AG08395 (cell line): ENCODE results near the gene AKT3.

Source experiments
- DNase-seq: peaks from one replicate; pipeline ENCODE4 v3.0.0; 2012; ENCODE audit warnings: mixed read lengths, low spot score

The AKT3 gene

DNA sequence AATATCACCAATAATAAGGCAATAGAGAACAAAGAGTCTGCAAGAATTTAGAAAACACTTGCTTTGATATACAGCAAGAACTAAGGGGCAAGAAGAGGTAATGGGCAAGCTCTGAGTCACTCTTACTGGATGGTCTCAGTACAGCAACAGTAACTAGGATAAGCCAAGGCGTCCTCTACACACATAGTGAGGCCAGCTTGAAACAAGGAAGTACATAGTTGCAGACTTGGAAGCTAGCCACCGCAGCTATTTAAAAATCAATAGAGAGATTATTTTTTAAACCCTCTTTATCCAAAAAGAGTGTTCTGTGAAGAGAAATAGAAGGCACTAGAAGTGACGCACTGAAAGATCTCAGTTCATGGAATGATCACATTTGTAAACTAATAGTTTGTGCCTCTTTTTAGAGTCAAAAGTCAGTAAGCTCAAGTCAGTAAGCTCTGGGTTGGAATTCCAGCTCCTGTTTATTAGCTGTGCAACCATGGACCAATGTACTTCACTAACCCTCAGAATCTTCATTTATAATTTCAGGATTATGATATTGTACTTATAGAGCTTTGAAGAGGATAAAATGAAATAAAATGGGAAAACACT, 118.6 kb downstream of the AKT3 start:
- no peak for DNase-seq

DNA sequence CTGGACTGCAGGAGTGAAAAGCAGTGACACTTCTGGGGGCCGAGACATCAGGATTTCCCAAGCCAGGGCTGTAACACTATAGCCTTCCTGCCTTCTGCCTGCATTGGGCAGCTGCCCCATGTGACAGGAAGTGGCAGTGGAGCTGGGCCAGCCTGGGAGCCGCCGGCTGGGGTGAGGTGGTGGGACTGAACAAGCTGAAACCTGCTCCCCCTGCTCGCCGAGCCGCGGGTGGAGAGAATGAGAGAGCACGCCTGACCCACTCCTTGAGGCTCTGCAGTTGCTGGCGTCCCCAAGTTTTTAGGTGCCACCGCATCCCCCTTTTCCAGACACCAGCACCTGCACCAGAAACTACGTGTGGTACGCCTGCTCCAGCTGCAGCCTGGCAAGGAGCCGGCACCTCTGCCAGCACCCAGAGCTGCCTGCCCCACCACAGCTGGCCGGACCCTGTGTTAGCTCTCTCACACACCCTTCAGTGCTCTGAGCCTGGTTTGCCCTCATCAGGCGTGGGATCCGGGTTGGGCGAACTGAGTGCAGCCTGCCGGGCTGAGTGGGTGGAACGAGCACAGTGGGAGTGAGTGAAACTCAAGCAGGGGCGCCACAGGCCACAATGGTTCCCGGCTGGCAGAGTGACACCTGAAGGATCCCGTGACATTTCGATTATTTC, 119.4 kb downstream of the AKT3 start:
- no peak for DNase-seq

GRCh38 chr1:243729956-243730355, 120.1 kb downstream of the AKT3 start:
- no peak for DNase-seq

GRCh38 chr1:243727503-243728203, 122.4 kb downstream of the AKT3 start:
- no peak for DNase-seq

GRCh38 chr1:243726806-243727502, 123.1 kb downstream of the AKT3 start:
- DNase-seq = no peak

DNA sequence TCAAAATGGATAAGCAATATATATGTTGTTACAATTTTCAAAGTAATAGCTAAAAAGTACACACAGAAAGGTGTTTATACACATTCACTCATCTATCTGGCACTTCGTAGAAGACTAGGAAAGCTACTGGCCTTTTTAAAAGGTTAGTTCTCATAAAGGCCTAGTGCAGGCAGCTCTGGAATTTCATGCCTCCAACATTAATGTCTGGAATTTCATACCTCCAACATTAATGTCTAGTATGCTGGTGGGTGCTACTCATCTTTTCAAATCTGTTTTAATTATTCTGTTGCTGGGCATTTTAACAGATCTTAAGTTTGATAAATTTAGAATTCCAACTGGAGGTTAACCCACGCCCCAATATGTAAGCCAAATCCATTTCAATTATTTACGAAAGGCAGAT, 124.2 kb downstream of the AKT3 start:
- DNase-seq = no peak

DNA sequence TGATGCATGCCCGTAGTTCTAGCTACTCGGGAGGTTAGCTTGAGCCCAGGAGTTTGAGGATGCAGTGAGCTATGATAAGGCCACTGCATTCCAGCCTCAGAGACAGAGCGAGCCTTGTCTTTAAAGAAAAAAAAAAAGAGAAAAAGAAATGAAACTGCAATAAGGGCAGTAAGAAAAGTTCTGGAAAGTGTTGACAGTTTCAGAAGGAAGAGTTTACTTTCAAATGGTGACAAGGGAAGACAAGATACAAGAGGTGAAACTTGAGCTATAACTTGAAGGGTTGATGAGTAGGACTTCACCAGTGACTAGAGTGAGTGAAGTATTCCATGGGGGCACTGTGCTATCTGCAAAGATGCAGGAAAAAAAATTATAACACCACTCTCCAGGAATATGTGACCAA, 125.0 kb downstream of the AKT3 start:
- DNase-seq = no peak

DNA sequence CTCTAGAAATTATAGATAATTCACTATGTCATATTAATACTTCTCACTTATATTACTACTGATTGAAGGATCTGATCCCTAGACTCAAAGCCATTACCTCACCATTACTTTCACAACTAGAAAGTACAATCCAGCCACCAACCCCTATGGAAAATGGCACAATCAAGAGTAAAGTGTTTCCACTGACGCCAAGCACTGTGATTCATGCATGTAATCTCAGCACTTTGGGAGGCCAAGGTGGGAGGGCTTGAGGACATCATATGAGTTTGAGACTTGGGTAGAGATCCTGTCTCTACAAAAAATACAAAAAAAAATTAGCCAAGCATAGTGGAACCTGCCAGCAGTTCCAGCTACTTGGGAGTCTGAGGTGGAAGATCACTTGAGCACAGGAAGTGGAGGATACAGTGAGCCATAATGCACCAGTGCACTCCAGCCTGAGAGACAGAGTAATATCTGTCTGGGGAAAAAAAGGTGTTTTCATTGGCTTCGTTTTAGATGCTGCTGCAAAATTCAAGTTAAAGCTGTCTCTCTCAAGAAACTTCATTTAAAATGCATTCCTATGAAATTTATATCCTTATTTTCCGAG, 126.5 kb downstream of the AKT3 start:
- no peak for DNase-seq

- DNase-seq = no peak
These were observed 127.0 kb downstream of the AKT3 start for GRCh38 chr1:243723050-243723449.

DNA sequence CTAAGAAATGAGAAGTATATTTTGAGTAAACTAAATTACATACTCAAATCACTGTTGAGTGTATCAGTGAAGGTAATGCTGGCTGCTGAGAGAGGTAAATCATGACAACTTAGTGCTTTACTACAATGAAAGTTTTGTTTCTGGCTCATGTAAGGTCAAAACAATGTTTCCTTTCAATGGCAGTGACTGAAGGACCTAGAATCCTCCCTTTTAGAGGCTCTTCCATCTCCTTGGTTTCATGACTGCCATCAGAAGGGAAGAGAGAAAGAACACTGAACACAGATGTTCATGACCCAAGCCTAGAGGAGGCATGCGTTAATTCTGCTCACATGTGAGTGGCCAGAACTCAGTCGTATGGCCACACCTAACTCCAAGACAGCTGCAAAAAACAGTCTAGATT, 130.6 kb downstream of the AKT3 start:
- DNase-seq = no peak

GRCh38 chr1:243718893-243719292, 131.2 kb downstream of the AKT3 start:
- peak; percentile 59 for DNase-seq

- no peak for DNase-seq
These were observed 132.0 kb downstream of the AKT3 start for GRCh38 chr1:243718022-243718421.

- DNase-seq = no peak
These were observed 133.1 kb downstream of the AKT3 start for GRCh38 chr1:243716906-243717305.

- DNase-seq = peak; percentile 32
These were observed 134.8 kb downstream of the AKT3 start for GRCh38 chr1:243715285-243715684.

GRCh38 chr1:243713470-243714186, 136.4 kb downstream of the AKT3 start:
- peak; percentile 26 for DNase-seq

- no peak for DNase-seq
These were observed 137.1 kb downstream of the AKT3 start for GRCh38 chr1:243712941-243713340.

GRCh38 chr1:243712242-243712641, 137.8 kb downstream of the AKT3 start:
- no peak for DNase-seq

DNA sequence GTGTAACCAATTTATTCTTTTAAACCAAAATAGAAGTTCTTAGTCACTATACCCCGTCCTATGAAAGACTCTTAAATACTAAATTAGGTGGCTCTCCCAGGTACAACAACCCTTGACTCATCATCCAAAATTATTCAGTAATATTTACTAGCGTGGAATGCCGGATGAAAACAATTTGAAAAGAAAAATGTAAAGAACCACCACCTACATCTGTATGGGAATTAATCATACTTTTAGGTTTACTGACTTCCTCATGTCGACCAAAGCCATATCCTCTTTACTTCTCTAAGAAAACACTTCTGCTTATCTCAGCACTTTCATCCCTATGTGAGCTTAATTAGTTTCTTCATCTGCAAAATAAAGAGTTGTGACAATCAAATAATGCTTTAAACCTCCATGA, 139.6 kb downstream of the AKT3 start:
- no peak for DNase-seq

DNA sequence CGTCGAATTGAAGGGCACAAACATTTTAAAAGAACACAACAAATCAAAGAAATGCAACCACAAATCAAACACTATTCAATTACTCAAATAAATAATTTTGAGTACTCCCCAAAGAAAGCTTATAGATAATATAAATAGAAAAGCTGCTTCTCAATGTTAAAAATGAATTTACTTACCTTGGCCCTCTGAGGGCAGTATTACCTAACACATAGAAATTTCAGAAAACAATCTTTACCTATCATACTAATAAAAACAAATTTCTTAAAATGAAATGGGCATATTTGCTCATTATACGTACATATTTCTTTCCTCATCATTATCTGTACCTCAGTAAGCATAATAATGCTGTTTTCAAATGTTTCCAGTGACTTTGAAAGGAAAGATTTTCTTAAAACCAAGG, 141.8 kb downstream of the AKT3 start:
- no peak for DNase-seq

DNA sequence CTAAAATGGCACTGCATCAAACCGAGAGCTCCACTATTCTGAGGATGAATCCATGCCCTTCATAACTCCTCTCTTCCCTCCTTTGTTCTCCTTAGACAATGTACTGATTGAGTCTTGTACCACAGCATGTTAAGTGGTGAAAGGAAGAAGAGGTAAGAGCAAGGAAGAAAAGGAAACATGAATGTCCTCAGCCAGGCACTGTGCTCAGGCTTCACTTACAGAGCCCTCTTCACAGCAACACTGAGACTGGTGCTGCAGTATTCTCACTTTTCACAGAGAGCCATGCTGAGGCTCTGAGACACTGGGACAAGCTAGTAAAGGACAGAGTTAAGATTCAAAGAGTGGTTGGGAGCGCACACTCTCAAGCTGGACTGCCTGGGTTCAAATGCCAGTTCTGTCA, 143.5 kb downstream of the AKT3 start:
- DNase-seq = no peak

GRCh38 chr1:243705585-243705984, 144.5 kb downstream of the AKT3 start:
- no peak for DNase-seq

DNA sequence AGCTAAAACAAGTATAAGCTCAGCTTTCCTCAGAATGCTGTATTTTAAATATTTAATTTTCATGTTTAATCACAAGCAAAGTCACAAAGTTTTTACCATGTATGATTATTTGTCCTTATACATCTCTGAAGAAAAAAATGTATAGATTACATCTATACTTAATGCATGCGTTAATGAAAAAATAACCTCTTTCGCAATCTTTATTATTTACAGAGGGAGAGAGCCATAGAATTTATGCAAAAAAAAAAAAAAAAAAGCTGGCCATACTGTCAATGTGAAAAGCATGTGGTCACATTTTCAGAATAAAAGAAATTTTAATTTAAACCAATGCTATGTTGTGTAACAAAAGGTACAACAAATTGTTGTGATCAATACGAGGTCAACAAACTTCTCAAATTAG, 148.2 kb downstream of the AKT3 start:
- DNase-seq = no peak
